ENCODE data around the gene DSCAML1.

Gene DSCAML1

DNA sequence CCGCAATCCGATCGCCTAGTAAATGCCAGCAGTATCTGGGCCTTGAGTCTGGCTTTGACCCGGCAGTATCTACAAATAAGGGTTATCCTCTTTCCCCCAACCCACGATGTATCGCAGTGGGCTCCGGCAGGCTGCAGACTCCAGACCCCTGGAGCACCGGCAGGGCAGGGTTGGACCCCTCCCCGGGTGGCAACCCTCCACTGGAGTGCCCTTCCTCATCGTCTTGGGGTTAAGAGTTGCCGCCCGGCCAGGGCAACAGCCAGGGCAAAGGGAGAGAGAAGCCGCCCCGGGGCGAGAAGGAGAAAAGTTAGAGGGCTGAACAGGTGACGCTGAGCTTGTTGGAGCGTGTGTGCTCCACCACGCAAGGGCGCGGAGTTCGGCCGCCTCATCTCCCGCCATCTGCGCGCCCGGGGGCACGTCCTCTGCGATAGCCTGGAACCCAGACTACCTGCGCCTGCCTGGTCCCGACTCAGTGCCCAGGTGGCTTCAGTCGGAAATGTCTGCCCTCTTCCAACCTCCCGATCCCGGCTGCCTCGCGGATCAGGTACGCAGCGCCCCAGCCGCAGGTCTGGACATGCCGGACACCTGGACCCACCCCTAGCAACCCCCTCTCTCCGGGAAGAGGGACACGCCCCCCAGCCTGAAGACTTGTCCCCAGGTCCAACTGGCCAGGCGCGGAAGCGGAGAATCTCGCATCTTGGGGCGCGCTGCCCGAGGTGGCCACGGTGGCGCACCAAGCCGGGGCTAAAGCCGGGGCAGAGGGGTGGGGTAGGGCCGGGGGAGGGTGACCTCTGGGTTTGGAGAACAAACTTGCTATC is 1.2 kb downstream of the DSCAML1 start:
- no peak for ATAC-seq
- TF ChIP-seq GLIS3 (CRISPR knock-in tag; IDR thresholded peaks at IDR 0.05): no peak
- TF ChIP-seq SNAI2 (CRISPR knock-in tag; IDR thresholded peaks at IDR 0.05): no peak
- TF ChIP-seq ISL1 (CRISPR knock-in tag; IDR thresholded peaks at IDR 0.05): no peak
- TF ChIP-seq, protein P1, sequence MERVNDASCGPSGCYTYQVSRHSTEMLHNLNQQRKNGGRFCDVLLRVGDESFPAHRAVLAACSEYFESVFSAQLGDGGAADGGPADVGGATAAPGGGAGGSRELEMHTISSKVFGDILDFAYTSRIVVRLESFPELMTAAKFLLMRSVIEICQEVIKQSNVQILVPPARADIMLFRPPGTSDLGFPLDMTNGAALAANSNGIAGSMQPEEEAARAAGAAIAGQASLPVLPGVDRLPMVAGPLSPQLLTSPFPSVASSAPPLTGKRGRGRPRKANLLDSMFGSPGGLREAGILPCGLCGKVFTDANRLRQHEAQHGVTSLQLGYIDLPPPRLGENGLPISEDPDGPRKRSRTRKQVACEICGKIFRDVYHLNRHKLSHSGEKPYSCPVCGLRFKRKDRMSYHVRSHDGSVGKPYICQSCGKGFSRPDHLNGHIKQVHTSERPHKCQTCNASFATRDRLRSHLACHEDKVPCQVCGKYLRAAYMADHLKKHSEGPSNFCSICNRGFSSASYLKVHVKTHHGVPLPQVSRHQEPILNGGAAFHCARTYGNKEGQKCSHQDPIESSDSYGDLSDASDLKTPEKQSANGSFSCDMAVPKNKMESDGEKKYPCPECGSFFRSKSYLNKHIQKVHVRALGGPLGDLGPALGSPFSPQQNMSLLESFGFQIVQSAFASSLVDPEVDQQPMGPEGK (CRISPR knock-in tag; IDR thresholded peaks at IDR 0.05; ENCODE audit: borderline replicate concordance): no peak
- TF ChIP-seq, protein P2, sequence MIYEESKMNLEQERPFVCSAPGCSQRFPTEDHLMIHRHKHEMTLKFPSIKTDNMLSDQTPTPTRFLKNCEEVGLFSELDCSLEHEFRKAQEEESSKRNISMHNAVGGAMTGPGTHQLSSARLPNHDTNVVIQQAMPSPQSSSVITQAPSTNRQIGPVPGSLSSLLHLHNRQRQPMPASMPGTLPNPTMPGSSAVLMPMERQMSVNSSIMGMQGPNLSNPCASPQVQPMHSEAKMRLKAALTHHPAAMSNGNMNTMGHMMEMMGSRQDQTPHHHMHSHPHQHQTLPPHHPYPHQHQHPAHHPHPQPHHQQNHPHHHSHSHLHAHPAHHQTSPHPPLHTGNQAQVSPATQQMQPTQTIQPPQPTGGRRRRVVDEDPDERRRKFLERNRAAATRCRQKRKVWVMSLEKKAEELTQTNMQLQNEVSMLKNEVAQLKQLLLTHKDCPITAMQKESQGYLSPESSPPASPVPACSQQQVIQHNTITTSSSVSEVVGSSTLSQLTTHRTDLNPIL (CRISPR knock-in tag; IDR thresholded peaks at IDR 0.05; ENCODE audit: low read depth): no peak
- no peak for TF ChIP-seq ESRRG (CRISPR knock-in tag; IDR thresholded peaks at IDR 0.05)
- TF ChIP-seq, protein P3, sequence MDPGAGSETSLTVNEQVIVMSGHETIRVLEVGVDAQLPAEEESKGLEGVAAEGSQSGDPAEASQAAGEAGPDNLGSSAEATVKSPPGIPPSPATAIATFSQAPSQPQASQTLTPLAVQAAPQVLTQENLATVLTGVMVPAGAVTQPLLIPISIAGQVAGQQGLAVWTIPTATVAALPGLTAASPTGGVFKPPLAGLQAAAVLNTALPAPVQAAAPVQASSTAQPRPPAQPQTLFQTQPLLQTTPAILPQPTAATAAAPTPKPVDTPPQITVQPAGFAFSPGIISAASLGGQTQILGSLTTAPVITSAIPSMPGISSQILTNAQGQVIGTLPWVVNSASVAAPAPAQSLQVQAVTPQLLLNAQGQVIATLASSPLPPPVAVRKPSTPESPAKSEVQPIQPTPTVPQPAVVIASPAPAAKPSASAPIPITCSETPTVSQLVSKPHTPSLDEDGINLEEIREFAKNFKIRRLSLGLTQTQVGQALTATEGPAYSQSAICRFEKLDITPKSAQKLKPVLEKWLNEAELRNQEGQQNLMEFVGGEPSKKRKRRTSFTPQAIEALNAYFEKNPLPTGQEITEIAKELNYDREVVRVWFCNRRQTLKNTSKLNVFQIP (CRISPR knock-in tag; IDR thresholded peaks at IDR 0.05; ENCODE audit: borderline replicate concordance, low read depth): no peak
- TF ChIP-seq, protein P4, sequence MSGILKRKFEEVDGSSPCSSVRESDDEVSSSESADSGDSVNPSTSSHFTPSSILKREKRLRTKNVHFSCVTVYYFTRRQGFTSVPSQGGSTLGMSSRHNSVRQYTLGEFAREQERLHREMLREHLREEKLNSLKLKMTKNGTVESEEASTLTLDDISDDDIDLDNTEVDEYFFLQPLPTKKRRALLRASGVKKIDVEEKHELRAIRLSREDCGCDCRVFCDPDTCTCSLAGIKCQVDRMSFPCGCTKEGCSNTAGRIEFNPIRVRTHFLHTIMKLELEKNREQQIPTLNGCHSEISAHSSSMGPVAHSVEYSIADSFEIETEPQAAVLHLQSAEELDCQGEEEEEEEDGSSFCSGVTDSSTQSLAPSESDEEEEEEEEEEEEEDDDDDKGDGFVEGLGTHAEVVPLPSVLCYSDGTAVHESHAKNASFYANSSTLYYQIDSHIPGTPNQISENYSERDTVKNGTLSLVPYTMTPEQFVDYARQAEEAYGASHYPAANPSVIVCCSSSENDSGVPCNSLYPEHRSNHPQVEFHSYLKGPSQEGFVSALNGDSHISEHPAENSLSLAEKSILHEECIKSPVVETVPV (CRISPR knock-in tag; IDR thresholded peaks at IDR 0.05): no peak
- no peak for TF ChIP-seq OSR1 (CRISPR knock-in tag; IDR thresholded peaks at IDR 0.05)
- no peak for TF ChIP-seq ZC3H10 (CRISPR knock-in tag; IDR thresholded peaks at IDR 0.05)
- no peak for TF ChIP-seq PPARA (CRISPR knock-in tag; IDR thresholded peaks at IDR 0.05; ENCODE audit: borderline replicate concordance)
- no peak for TF ChIP-seq TOX (CRISPR knock-in tag; IDR thresholded peaks at IDR 0.05; ENCODE audit: borderline replicate concordance)
- TF ChIP-seq, protein P5, sequence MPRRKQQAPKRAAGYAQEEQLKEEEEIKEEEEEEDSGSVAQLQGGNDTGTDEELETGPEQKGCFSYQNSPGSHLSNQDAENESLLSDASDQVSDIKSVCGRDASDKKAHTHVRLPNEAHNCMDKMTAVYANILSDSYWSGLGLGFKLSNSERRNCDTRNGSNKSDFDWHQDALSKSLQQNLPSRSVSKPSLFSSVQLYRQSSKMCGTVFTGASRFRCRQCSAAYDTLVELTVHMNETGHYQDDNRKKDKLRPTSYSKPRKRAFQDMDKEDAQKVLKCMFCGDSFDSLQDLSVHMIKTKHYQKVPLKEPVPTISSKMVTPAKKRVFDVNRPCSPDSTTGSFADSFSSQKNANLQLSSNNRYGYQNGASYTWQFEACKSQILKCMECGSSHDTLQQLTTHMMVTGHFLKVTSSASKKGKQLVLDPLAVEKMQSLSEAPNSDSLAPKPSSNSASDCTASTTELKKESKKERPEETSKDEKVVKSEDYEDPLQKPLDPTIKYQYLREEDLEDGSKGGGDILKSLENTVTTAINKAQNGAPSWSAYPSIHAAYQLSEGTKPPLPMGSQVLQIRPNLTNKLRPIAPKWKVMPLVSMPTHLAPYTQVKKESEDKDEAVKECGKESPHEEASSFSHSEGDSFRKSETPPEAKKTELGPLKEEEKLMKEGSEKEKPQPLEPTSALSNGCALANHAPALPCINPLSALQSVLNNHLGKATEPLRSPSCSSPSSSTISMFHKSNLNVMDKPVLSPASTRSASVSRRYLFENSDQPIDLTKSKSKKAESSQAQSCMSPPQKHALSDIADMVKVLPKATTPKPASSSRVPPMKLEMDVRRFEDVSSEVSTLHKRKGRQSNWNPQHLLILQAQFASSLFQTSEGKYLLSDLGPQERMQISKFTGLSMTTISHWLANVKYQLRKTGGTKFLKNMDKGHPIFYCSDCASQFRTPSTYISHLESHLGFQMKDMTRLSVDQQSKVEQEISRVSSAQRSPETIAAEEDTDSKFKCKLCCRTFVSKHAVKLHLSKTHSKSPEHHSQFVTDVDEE (CRISPR knock-in tag; IDR thresholded peaks at IDR 0.05): no peak

DNA sequence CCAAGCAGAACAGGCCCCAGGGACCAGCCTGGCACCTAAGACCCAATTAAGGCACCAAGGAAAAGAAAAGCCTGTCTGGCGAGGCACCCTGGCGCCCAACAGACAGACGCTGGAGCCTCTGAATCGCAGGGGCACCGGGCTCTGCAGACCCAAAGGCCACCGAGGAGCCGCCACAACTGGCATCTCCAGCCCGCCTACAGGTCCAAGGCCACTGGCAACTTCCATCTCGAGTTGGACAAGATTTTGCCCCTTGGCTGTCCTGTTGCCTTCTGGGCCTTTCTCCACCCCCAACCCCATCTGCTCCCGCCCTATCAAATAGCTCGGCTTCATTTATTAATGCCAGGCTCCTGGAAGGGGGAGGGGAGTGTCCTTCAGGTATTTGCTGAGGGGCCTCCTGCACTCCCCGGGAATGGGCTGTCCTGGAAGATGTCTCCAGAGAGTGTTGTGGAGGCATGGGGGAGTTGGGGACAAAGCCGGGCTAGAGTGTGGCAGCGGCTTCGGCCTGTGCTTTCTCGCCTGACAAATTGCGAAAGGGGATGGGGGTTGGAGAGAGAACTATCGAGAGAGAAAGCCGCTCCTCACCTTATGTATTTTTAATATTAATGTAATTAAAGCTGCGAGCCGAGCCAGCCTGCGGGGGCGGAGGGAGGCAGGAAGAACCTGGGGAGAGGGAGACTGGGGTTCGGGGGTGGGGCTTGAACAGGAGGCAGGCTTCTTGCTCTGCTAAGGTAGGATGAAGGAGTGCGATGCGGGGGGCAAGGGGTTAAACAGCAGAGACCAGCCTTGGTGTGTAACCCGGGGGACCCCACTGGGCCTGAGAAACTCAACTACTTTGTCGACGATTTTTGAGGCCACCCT is 2.0 kb downstream of the DSCAML1 start:
- no peak for ATAC-seq
- TF ChIP-seq OSR1 (CRISPR knock-in tag; IDR thresholded peaks at IDR 0.05) (no peak), GLIS3 (CRISPR knock-in tag; IDR thresholded peaks at IDR 0.05) (no peak), ZNF70 (CRISPR knock-in tag; IDR thresholded peaks at IDR 0.05) (no peak), SNAI2 (CRISPR knock-in tag; IDR thresholded peaks at IDR 0.05) (no peak), ZNF565 (CRISPR knock-in tag; conservative IDR thresholded peaks at IDR 0.05; ENCODE audit: low read depth) (no peak), PPARA (CRISPR knock-in tag; IDR thresholded peaks at IDR 0.05; ENCODE audit: borderline replicate concordance) (no peak), ARNTL (CRISPR knock-in tag; IDR thresholded peaks at IDR 0.05; ENCODE audit: borderline replicate concordance, low read depth) (no peak), ZC3H10 (CRISPR knock-in tag; IDR thresholded peaks at IDR 0.05) (no peak), ZFP3 (CRISPR knock-in tag; IDR thresholded peaks at IDR 0.05) (no peak), TOX (CRISPR knock-in tag; IDR thresholded peaks at IDR 0.05; ENCODE audit: borderline replicate concordance) (no peak), ISL1 (CRISPR knock-in tag; IDR thresholded peaks at IDR 0.05) (no peak), ZFP30 (CRISPR knock-in tag; IDR thresholded peaks at IDR 0.05) (no peak), RARB (CRISPR knock-in tag; IDR thresholded peaks at IDR 0.05) (no peak), TCF4 (CRISPR knock-in tag; IDR thresholded peaks at IDR 0.05; ENCODE audit: borderline replicate concordance) (no peak)
- TF ChIP-seq, protein P4 (CRISPR knock-in tag; IDR thresholded peaks at IDR 0.05): no peak
- TF ChIP-seq, protein P2 (CRISPR knock-in tag; IDR thresholded peaks at IDR 0.05; ENCODE audit: low read depth): no peak
- TF ChIP-seq, protein P1 (CRISPR knock-in tag; IDR thresholded peaks at IDR 0.05; ENCODE audit: borderline replicate concordance): no peak

Data from SK-N-SH treated with all-trans-retinoic acid at 6 μM for 48 hours (cell line).